ENCODE results near the gene CREB3L2. TPM values are rescaled to one million over a fixed set of nuclear protein-coding genes. Genes with fewer than 3 reads are reported as not detected.

CREB3L2 gene
- total RNA-seq, 1 experiment from 2014 or later = 41.2 TPM

GRCh38 chr7:137846827-137847567 is 154.9 kb downstream of the CREB3L2 start, which contains the start of gene DGKI:
TSS of gene DGKI (minus strand) at chr7:137846974.
- Histone ChIP-seq H3K9me2 (ENCODE audit: insufficient read depth) (no peaks in the 10 kb centered on the region), H3K4me1 (replicated peaks; ENCODE audit: insufficient read depth) (no peaks in the 10 kb centered on the region), H3K79me2 (ENCODE audit: low read depth) (no peaks in the 10 kb centered on the region), H3K27ac (no peak within 1 kb of the TSS), H3F3A (ENCODE audit: insufficient read depth, low read depth) (no peaks in the 10 kb centered on the region), H3K4me3 (no peak within 1 kb of the TSS), H3K36me3 (ENCODE audit: low read depth) (no peaks in the 10 kb centered on the region), H3K4me2 (no peak within 1 kb of the TSS), H3K27me3 (ENCODE audit: insufficient read depth, low read depth) (no peaks in the 10 kb centered on the region), H4K20me1 (ENCODE audit: insufficient read depth) (no peaks in the 10 kb centered on the region), H3K9me3 (ENCODE audit: insufficient read depth, low read depth) (no peaks in the 10 kb centered on the region), H2AFZ (no peak within 1 kb of the TSS)
- ChIA-PET POLR2A (ENCODE audit: unreplicated experiment) (no interaction called here), CTCF (no interaction called here)
- intact Hi-C loops (cut with micrococcal nuclease; ENCODE audit: unreplicated experiment) = no loop called here
- no TSS peak for BruUV-seq (replicated peaks)
- no peak for DNase-seq
- TF ChIP-seq EZH2 (IDR thresholded peaks at IDR 0.05; ENCODE audit: low read depth) = no peak

DNA sequence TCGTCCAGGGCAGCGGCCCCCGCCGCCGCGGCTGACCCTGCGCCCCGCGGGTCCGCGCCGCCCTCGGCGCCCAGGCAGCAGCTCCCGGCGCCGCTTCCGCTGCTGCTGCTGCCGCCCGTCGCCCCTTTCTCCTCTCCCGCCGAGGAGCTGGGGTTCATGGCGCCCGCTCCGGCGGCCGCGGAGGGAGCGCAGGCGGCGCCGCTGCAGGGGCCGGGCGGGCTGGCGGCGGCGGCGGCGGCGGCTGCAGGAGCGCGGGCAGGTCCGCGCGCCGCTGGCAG is 155.4 kb downstream of the CREB3L2 start:
- POLR2A ChIA-PET (ENCODE audit: unreplicated experiment) = no interaction called here
- Histone ChIP-seq H3K27me3 (ENCODE audit: insufficient read depth, low read depth) (no peaks in the 10 kb centered on the region), H3K4me3 (no peak overlapping the region), H3K79me2 (ENCODE audit: low read depth) (no peaks in the 10 kb centered on the region), H4K20me1 (ENCODE audit: insufficient read depth) (no peaks in the 10 kb centered on the region), H3K4me2 (no peak overlapping the region), H3F3A (ENCODE audit: insufficient read depth, low read depth) (no peaks in the 10 kb centered on the region), H2AFZ (no peak overlapping the region), H3K27ac (no peak overlapping the region), H3K4me1 (replicated peaks; ENCODE audit: insufficient read depth) (no peaks in the 10 kb centered on the region), H3K36me3 (ENCODE audit: low read depth) (no peaks in the 10 kb centered on the region), H3K9me2 (ENCODE audit: insufficient read depth) (no peaks in the 10 kb centered on the region), H3K9me3 (ENCODE audit: insufficient read depth, low read depth) (no peaks in the 10 kb centered on the region)
- BruUV-seq (replicated peaks) = no TSS peak
- no peak for DNase-seq
- CTCF ChIA-PET = no interaction called here
- intact Hi-C loops (cut with micrococcal nuclease; ENCODE audit: unreplicated experiment) = no loop called here
- TF ChIP-seq CTCF (conservative IDR thresholded peaks at IDR 0.05) = no peak
- no peak for TF ChIP-seq EZH2 (IDR thresholded peaks at IDR 0.05; ENCODE audit: low read depth)

DNA sequence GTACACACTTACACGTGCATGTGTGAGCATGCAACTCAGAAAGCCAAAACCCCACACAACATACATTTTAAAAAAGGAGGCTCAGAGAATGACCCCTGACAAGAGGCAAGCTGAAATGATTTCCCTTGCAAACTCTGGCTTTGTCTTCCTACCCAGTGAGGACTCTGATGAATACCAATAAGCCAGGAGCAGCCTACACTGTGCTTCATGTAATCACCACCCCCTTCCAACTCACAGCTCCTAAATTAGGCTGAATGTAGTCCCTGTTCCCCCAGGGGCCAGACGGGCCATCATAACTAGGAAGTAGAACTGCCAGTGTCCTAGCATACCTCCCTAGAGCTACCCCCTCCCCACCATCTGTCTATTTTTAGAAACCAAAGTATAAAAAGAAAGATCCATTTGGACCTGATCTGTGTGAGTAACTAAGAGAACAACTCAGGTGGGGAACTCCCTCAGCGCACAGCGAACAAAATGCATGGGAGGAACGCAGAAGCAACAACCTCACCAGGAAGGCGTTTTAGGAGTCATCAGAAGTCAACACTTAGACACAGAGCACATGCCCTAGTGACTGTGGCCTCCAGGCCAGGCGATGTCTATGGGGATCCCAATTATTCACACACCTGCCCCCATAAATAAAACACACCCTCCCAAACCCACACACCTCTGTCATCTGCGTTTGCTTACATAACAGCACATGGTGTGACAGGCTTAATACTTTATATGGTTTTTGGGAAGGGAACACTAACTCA is 157.0 kb downstream of the CREB3L2 start:
- H3K4me2 ChIP-seq = no peak overlapping the region
- H3K4me1 ChIP-seq (replicated peaks; ENCODE audit: insufficient read depth) = no peaks in the 10 kb centered on the region
- no peaks in the 10 kb centered on the region for H3K9me3 ChIP-seq (ENCODE audit: insufficient read depth, low read depth)
- H4K20me1 ChIP-seq (ENCODE audit: insufficient read depth) = no peaks in the 10 kb centered on the region
- DNase-seq = no peak
- CTCF ChIA-PET = no interaction called here
- no peaks in the 10 kb centered on the region for H3K27me3 ChIP-seq (ENCODE audit: insufficient read depth, low read depth)
- H3K9me2 ChIP-seq (ENCODE audit: insufficient read depth) = no peaks in the 10 kb centered on the region
- H2AFZ ChIP-seq = no peak overlapping the region
- H3K36me3 ChIP-seq (ENCODE audit: low read depth) = no peaks in the 10 kb centered on the region
- POLR2A ChIA-PET (ENCODE audit: unreplicated experiment) = no interaction called here
- intact Hi-C loops (cut with micrococcal nuclease; ENCODE audit: unreplicated experiment) = no loop called here
- H3K79me2 ChIP-seq (ENCODE audit: low read depth) = no peaks in the 10 kb centered on the region
- TF ChIP-seq CTCF (conservative IDR thresholded peaks at IDR 0.05) (no peak), EZH2 (IDR thresholded peaks at IDR 0.05; ENCODE audit: low read depth) (no peak)
- no peak overlapping the region for H3K27ac ChIP-seq
- BruUV-seq (replicated peaks) = no TSS peak
- H3K4me3 ChIP-seq = no peak overlapping the region
- no peaks in the 10 kb centered on the region for H3F3A ChIP-seq (ENCODE audit: insufficient read depth, low read depth)

Data from PC-9 (cell line).